Measurements from ENCODE around the gene LRRC1.
A peak's percentile ranks its signal among the peaks of the same experiment; 100 is the strongest.
"Not testable (repeated sequence)": the region's sequence is repeated elsewhere in the genome, so short reads cannot be mapped to it uniquely, and the experiment has no call there.

Gene LRRC1

DNA sequence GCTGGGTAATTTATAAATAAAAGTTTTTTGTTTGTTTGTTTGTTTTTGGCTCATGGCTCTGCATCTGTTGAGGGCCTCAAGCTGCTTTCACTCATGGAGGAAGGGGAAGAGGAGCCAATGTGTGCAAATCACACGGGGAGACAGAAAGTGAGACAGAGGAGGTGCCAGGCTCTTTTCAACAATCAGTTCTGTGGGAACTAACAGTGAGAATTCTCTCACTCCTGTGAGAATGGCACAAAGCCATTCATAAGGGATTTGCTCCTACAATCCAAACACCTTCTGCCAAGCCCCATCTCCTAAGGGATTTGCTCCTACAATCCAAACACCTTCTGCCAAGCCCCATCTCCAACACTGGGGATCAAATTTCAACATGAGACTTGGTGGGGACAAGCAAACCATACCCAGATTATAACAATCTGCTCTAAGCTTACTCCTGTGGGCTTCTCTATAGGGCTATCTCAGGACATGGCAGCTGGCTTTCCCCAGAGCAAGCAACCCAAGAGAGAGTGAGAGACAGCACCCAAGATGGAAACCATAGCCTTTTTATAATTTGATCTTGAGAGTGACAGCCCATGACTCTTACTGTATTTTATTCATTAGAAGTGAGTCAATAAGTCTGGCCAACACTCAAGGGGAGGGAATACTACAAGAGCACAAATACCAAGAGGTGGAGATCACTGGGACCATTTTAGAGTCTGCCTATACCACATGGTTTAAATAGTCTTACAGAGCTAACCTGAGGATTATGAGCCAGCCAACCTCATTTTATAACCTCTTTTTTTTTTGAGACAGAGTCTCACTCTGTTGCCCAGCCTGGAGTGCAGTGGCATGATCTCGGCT lies 22.8 kb upstream of the LRRC1 start:
- Mint-ChIP-seq H3K27ac (no peak overlapping the region), H3K4me1 (no peaks in the 10 kb centered on the region), H3K9me3 (no peaks in the 10 kb centered on the region), H3K36me3 (no peaks in the 10 kb centered on the region), H3K4me3 (no peak overlapping the region)
- no peak for ATAC-seq
- DNase-seq (ENCODE audit: low spot score in 2 of 2), result no peak

DNA sequence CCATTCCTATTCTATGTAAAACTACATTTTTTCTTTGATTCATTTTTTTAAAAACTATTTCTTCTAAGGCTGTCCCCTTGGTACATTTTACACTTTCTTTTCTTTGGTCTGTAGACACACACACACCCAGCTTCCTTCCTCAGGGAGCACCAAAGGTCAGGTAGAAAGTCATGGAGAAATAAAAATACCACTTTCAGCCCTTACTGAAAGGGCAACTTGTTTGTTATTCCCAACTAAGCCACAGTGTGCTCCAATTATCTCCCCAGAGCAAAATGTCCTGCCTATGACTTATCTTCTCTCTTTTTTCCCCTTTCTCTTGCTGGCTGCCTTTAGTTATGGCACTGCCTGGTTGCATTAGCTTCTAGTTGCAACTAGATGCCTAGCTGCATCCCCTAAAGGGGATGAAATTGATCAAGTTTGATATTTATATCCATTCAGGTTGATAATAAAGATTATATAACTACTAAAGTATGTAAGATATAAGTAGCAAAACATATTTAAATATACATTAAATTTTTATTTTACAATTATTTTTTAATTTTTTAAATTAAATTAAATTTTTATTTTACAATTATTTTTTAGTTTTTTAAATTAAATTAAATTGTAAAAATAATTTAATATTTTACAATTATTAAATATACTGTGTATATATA lies 21.6 kb upstream of the LRRC1 start:
- no peaks in the 10 kb centered on the region for H3K9me3 Mint-ChIP-seq
- H3K27ac Mint-ChIP-seq, result no peak overlapping the region
- H3K4me1 Mint-ChIP-seq, result no peaks in the 10 kb centered on the region
- H3K36me3 Mint-ChIP-seq, result no peaks in the 10 kb centered on the region
- no peak for ATAC-seq
- no peak for DNase-seq (ENCODE audit: low spot score in 2 of 2)
- H3K4me3 Mint-ChIP-seq, result no peak overlapping the region

GRCh38 chr6:53776152-53776551 lies 18.7 kb upstream of the LRRC1 start:
- not testable (repeated sequence) for H3K4me3 Mint-ChIP-seq; H3K4me1 Mint-ChIP-seq; H3K9me3 Mint-ChIP-seq; ATAC-seq; DNase-seq (ENCODE audit: low spot score in 2 of 2); H3K36me3 Mint-ChIP-seq; H3K27ac Mint-ChIP-seq

- not testable (repeated sequence) for ATAC-seq, H3K36me3 Mint-ChIP-seq, H3K9me3 Mint-ChIP-seq
Observed at GRCh38 chr6:53784991-53785390, 9.8 kb upstream of the LRRC1 start.

DNA sequence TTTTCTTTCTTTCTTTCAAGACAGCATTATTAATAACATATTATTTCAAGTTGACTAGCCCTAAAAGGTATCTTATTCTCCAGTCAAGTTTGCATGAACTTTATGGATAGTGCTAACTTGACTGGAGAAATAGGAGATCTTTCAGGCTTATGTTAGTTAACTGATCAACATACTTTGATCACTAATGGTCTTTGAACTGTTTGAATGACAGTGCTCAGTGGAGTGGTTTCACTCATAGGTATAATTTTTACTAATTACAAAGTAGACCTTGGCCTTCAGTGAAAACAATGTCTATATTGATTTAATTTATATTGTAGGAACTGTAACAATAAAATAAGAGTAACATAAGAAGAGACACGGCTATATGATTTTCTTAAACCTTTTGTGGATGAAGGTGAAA lies 8.0 kb upstream of the LRRC1 start:
- Mint-ChIP-seq H3K4me1 (no peaks in the 10 kb centered on the region), H3K36me3 (no peaks in the 10 kb centered on the region), H3K4me3 (no peak overlapping the region), H3K27ac (no peak overlapping the region), H3K9me3 (peaks cover 7% of the 10 kb centered on the region)
- ATAC-seq (no peak), DNase-seq (ENCODE audit: low spot score in 2 of 2) (no peak)

More at GRCh38 chr6:53784991-53785390, 9.8 kb upstream of the LRRC1 start:
- not testable (repeated sequence) for H3K4me3 Mint-ChIP-seq; H3K4me1 Mint-ChIP-seq; DNase-seq (ENCODE audit: low spot score in 2 of 2); H3K27ac Mint-ChIP-seq

- no peak overlapping the region for H3K27ac Mint-ChIP-seq
- ATAC-seq (no peak), DNase-seq (ENCODE audit: low spot score in 2 of 2) (no peak)
- H3K9me3 Mint-ChIP-seq, result peaks cover 7% of the 10 kb centered on the region
- H3K36me3 Mint-ChIP-seq, result peaks cover 13% of the 10 kb centered on the region
- no peak overlapping the region for H3K4me3 Mint-ChIP-seq
- H3K4me1 Mint-ChIP-seq, result peaks cover 26% of the 10 kb centered on the region
Observed at GRCh38 chr6:53790886-53791285, 3.9 kb upstream of the LRRC1 start.

GRCh38 chr6:53792016-53792415 lies 2.8 kb upstream of the LRRC1 start:
- H3K9me3 Mint-ChIP-seq, result peaks cover 7% of the 10 kb centered on the region
- no peak overlapping the region for H3K27ac Mint-ChIP-seq
- H3K4me3 Mint-ChIP-seq, result no peak overlapping the region
- ATAC-seq (no peak), DNase-seq (ENCODE audit: low spot score in 2 of 2) (no peak)
- H3K4me1 Mint-ChIP-seq, result peaks cover 32% of the 10 kb centered on the region
- peaks cover 13% of the 10 kb centered on the region for H3K36me3 Mint-ChIP-seq

DNA sequence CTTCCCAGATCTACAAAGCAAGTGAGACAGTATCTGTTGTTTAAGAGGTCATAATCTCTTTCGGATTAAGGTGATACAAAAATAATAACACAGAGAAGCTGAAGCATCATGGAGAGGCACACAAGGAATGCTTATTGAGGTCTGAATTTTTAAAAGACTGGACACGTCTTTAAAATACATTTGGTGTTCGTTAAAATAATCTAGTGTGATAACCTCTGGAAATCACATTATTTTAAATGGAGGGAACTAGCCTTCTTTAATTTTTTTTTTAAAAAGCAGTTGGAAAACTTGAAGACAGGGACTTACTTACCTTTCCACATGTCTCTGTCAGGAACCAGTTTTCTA lies 1.9 kb upstream of the LRRC1 start:
- Mint-ChIP-seq H3K27ac (peak overlapping the region; percentile 82), H3K9me3 (peaks cover 7% of the 10 kb centered on the region), H3K4me3 (peak overlapping the region; percentile 86), H3K4me1 (peaks cover 32% of the 10 kb centered on the region), H3K36me3 (peaks cover 13% of the 10 kb centered on the region)
- ATAC-seq (no peak), DNase-seq (ENCODE audit: low spot score in 2 of 2) (no peak)

DNA sequence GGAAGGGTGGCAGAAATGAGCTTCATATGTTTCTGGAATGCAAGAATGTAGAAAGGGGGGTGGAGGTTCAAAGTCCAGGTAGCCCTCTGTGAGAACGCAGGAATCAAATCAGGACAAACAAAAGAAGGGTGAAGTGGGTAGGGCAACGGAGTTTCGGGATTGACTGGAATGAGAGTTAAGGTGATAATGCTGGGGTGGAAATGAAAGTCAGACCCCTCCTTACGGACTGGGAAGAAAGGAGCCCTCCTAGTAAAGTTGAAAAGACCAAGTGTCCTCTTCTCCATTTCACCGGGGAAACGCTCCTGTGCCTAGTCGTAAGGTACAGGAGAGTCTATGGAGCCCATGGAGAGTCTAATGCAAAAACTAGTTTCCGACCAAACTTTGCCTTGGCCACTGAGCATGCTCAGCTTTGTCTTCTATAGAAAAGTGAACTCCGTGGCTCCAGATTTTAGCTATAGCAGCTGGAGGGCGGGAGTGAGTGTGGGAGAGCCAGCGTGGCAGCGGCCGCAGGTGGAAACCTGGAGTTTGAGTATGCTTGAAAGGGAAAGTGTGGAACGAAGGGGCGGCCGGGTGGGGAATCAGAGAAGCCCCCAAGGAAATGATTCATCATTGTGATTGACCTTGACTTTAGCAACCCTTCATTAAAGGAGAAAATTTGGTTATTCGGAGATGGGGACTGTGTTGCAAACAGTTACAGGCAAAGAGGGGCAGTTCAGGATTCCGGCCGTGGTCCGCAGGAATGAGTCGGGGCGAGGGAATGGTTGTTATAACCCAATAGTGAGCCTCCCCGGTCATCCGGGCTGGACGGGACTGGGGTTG lies 1.3 kb upstream of the LRRC1 start:
- Mint-ChIP-seq H3K27ac (peak overlapping the region; percentile 82), H3K9me3 (peaks cover 7% of the 10 kb centered on the region), H3K36me3 (peaks cover 13% of the 10 kb centered on the region), H3K4me1 (peaks cover 32% of the 10 kb centered on the region), H3K4me3 (peak overlapping the region; percentile 86)
- no peak for ATAC-seq
- DNase-seq (ENCODE audit: low spot score in 2 of 2), result peak; percentile 5 to 58

DNA sequence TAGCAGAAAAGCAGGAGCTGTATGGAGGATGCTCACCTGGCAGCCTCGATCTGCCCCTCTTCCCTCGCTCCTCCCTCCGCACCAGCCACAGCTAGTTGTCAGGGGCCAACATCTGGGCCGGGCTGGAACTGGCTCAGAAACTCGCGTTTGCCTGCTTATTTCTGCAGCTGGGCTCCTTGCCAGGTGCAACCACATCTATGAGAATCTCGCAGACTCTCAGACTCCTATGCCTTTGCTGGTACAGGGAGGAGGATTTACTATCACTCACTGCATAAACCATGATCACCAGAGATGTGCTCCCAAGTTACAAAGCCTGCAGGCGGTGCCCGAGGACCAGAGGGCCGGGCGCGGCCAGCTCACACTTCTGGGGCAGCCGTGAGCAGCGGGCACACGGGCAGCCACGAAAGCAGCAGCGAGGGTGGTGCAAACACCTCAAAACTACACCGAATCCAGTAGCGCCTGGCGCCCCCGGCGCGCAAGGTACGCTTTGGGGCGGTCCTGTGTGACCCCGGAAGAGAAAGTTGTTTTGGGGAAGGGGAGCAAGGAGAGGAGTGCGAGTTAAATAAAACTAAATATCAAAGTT lies 577 bp upstream of the LRRC1 start:
- Mint-ChIP-seq H3K27ac (peak overlapping the region; percentile 82), H3K9me3 (peaks cover 2% of the 10 kb centered on the region), H3K36me3 (peaks cover 13% of the 10 kb centered on the region), H3K4me1 (peaks cover 32% of the 10 kb centered on the region), H3K4me3 (peak overlapping the region; percentile 86)
- peak; percentile 77 for ATAC-seq
- DNase-seq (ENCODE audit: low spot score in 2 of 2), result peak in 1 of 2 donors; percentile 42

DNA sequence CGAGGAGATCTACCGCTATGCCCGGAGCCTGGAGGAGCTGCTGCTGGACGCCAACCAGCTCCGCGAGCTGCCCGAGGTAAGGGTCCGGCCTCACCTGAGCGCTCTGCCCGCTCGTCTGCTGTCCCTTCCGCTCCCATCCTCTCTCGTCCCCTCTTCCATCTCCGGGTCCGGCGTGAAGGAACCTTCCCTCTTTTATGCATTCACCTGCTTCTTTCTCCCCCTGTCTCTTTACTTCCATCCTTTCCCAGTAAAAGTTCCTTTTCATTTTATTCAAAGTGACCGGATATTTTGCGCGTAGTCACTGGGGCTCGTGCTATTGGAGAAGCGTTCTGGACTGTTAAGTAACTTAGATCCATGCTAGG lies 516 bp downstream of the LRRC1 start:
- DNase-seq (ENCODE audit: low spot score in 2 of 2) (no peak), ATAC-seq (no peak)
- Mint-ChIP-seq H3K36me3 (peaks cover 13% of the 10 kb centered on the region), H3K4me1 (peaks cover 32% of the 10 kb centered on the region), H3K27ac (peak overlapping the region; percentile 82), H3K9me3 (no peaks in the 10 kb centered on the region), H3K4me3 (peak overlapping the region; percentile 86)

DNA sequence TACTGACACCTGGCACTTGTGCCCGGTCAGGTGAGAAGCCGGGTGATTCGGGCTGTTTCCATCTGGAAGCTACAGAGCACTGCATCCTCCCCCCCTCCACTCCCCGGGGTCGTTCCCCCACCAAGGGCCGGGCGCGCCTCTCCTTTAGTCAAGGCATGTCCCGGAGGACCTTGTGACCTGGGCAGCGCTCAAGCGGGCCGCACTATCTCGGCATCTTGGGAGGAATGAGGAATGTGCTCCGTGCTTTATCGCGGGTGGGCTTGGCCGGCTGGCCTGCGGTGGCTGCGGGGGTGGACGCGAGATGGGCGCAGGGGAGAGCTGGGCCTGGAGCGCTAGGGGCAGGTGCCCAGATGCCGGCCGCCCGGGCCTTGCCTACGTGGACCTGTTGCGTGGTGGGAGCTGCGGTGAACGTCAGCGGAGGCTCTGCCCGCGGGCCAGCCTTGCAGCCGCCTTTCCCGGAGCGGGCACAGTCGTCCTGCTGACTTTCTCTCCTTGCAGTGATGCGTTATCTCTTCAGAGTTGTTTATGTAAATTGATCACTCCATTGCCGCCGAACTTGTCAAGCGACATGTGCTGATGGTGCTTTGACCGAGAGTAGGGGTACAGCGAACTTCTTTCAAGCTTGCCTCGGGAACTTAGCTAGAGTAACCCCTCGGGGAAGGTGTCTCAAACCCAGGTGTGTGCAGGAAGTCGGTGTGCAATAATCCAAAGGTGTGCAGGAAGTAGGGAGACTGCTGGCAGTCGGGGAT lies 1.1 kb downstream of the LRRC1 start:
- Mint-ChIP-seq H3K36me3 (peaks cover 13% of the 10 kb centered on the region), H3K27ac (peak overlapping the region; percentile 82), H3K4me3 (peak overlapping the region; percentile 86), H3K4me1 (peaks cover 32% of the 10 kb centered on the region), H3K9me3 (no peaks in the 10 kb centered on the region)
- DNase-seq (ENCODE audit: low spot score in 2 of 2) (peak; percentile 6 to 57), ATAC-seq (no peak)

DNA sequence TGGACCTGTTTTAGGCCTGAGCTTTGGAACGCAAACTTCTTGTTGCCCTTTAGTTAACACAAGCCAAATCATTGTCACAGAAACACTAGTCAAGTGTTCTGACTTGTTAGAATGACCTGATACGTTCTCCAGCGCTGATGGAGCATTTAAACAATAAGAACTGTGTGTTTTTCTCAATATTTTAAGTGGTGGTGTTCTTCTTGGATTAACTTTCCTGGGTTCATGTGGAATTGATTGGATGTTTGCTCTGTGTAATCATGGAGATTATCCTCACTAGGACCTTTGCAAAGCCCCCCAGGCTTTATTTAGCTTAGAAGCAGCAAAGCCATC lies 1.6 kb downstream of the LRRC1 start:
- Mint-ChIP-seq H3K4me3 (peak overlapping the region; percentile 86), H3K4me1 (peaks cover 32% of the 10 kb centered on the region), H3K27ac (no peak overlapping the region), H3K36me3 (peaks cover 13% of the 10 kb centered on the region), H3K9me3 (no peaks in the 10 kb centered on the region)
- no peak for ATAC-seq
- no peak for DNase-seq (ENCODE audit: low spot score in 2 of 2)

DNA sequence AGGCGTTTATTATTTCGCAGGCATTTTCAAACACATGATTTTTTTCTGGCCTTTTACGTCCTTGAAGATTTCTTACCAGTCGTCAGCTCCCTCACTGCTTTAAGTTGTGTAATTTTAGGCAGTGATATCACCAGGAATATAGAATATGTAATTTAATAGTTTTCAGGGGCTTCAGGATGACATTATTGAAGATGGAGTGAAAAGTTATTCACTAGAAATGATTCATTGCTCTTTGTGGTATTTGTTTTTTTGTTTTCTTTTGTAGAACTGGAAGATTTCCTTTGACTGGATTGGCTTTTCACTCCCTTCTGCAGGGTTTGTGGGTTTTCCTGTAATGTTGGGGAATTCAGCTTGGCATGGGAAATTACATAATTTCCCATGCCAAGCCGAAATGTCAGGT lies 2.0 kb downstream of the LRRC1 start:
- Mint-ChIP-seq H3K9me3 (no peaks in the 10 kb centered on the region), H3K4me3 (peak overlapping the region; percentile 86), H3K27ac (no peak overlapping the region), H3K4me1 (peaks cover 32% of the 10 kb centered on the region), H3K36me3 (peaks cover 13% of the 10 kb centered on the region)
- ATAC-seq (no peak), DNase-seq (ENCODE audit: low spot score in 2 of 2) (no peak)

DNA sequence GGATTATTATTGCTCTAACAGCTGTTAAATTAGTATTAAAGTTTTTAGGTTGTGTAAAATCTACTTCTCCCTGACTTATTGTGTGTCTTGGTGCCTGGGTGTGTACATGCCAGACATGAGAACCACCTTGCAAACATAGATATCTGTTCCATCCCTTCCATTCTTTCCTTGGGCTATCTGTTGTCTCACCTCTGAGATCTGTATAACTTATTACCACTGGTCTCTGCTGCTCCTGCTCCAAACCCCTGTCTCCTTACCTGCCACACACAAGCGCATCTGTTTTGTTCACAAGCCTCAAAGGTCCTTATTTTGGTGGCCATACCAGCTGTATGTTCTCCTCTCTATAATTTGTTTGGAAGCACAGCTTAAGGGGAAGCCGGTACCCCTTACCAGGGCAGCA lies 2.5 kb downstream of the LRRC1 start:
- Mint-ChIP-seq H3K4me1 (peaks cover 32% of the 10 kb centered on the region), H3K4me3 (no peak overlapping the region)
- no peak for ATAC-seq

More for the DNA sequence above, 2.5 kb downstream of the LRRC1 start:
- H3K27ac Mint-ChIP-seq, result no peak overlapping the region
- peaks cover 13% of the 10 kb centered on the region for H3K36me3 Mint-ChIP-seq
- DNase-seq (ENCODE audit: low spot score in 2 of 2), result no peak
- no peaks in the 10 kb centered on the region for H3K9me3 Mint-ChIP-seq
